IPS-NIHi11 (cell line): ENCODE results near the gene CABCOCO1.
"Not testable (repeated sequence)": the region's sequence is repeated elsewhere in the genome, so short reads cannot be mapped to it uniquely, and the experiment has no call there.

Source experiments
- DNase-seq: peaks from one replicate; pipeline ENCODE4 v3.0.0; 2012; ENCODE audit warnings: mixed read lengths, low spot score

CABCOCO1 gene

GRCh38 chr10:61719475-61719874 lies 56.7 kb downstream of the CABCOCO1 start:
- not testable (repeated sequence) for DNase-seq

- DNase-seq: no peak
These were observed 57.2 kb downstream of the CABCOCO1 start for GRCh38 chr10:61719906-61720305.

GRCh38 chr10:61721431-61721830 lies 58.7 kb downstream of the CABCOCO1 start:
- DNase-seq: no peak

GRCh38 chr10:61725221-61725620 lies 62.5 kb downstream of the CABCOCO1 start:
- DNase-seq: not testable (repeated sequence)

GRCh38 chr10:61729596-61729995 lies 66.9 kb downstream of the CABCOCO1 start:
- no peak for DNase-seq

- DNase-seq: no peak
These were observed 67.9 kb downstream of the CABCOCO1 start for GRCh38 chr10:61730671-61731070.

GRCh38 chr10:61731638-61732037 lies 68.9 kb downstream of the CABCOCO1 start:
- no peak for DNase-seq

GRCh38 chr10:61732629-61733278 lies 70.0 kb downstream of the CABCOCO1 start:
- DNase-seq: no peak

GRCh38 chr10:61733358-61733940 lies 70.7 kb downstream of the CABCOCO1 start:
- DNase-seq: peak; percentile 19

- no peak for DNase-seq
These were observed 73.2 kb downstream of the CABCOCO1 start for GRCh38 chr10:61735882-61736281.

- not testable (repeated sequence) for DNase-seq
These were observed 74.7 kb downstream of the CABCOCO1 start for GRCh38 chr10:61737455-61737854.

- no peak for DNase-seq
These were observed 80.1 kb downstream of the CABCOCO1 start for GRCh38 chr10:61742812-61743211.

- peak; percentile 35 for DNase-seq
These were observed 81.7 kb downstream of the CABCOCO1 start for GRCh38 chr10:61744469-61744868.

GRCh38 chr10:61746377-61746776 lies 83.6 kb downstream of the CABCOCO1 start:
- no peak for DNase-seq

GRCh38 chr10:61747307-61747706 lies 84.6 kb downstream of the CABCOCO1 start:
- DNase-seq: no peak

- no peak for DNase-seq
These were observed 86.6 kb downstream of the CABCOCO1 start for GRCh38 chr10:61749291-61749690.

GRCh38 chr10:61750943-61751471 lies 88.3 kb downstream of the CABCOCO1 start:
- DNase-seq: peak; percentile 59

- no peak for DNase-seq
These were observed 88.9 kb downstream of the CABCOCO1 start for GRCh38 chr10:61751599-61751998.

GRCh38 chr10:61752111-61753011 lies 89.6 kb downstream of the CABCOCO1 start:
- peak; percentile 23 for DNase-seq

GRCh38 chr10:61753453-61753852 lies 90.7 kb downstream of the CABCOCO1 start:
- no peak for DNase-seq

- no peak for DNase-seq
These were observed 92.1 kb downstream of the CABCOCO1 start for GRCh38 chr10:61754587-61755550.
